H9 (cell line): ENCODE results near the gene TPGS2. TPM values are rescaled to one million over a fixed set of nuclear protein-coding genes. Genes with fewer than 3 reads are reported as not detected.

Experiments
- DNase-seq: peaks from one replicate; pipeline ENCODE4 v3.0.0-alpha.2; 2017
- H2AFZ ChIP-seq: one replicate; pipeline ENCODE4 v1.6.1; 2013; ENCODE audit warnings: mild to moderate bottlenecking, low read length, control low read depth, moderate library complexity
- H2AK5ac ChIP-seq: 2 replicates; pipeline ENCODE4 v1.6.1; 2013; ENCODE audit warnings: low read length, control low read depth, mixed read lengths; ENCODE audit not compliant: insufficient read length
- H2BK120ac ChIP-seq: one replicate; pipeline ENCODE4 v1.6.1; 2013; ENCODE audit warnings: low read depth, mild to moderate bottlenecking, low read length, control low read depth, inconsistent platforms; ENCODE audit not compliant: poor library complexity, severe bottlenecking
- H2BK12ac ChIP-seq: 2 replicates; pipeline ENCODE4 v1.6.1; 2013; ENCODE audit warnings: low read length, control low read depth, mixed read lengths, low read depth; ENCODE audit not compliant: insufficient read length
- H2BK15ac ChIP-seq: 2 replicates; pipeline ENCODE4 v1.6.1; 2013; ENCODE audit warnings: low read depth, low read length, control low read depth
- H2BK20ac ChIP-seq: one replicate; pipeline ENCODE4 v1.6.1; 2013; ENCODE audit warnings: low read depth, mild to moderate bottlenecking, low read length, control low read depth, inconsistent platforms; ENCODE audit not compliant: poor library complexity, severe bottlenecking
- H2BK5ac ChIP-seq: 2 replicates; pipeline ENCODE4 v1.6.1; 2013; ENCODE audit warnings: low read length, control low read depth, mixed read lengths; ENCODE audit not compliant: insufficient read length
- H3K14ac ChIP-seq: 2 replicates; pipeline ENCODE4 v1.6.1; 2013; ENCODE audit warnings: low read length, control low read depth; ENCODE audit not compliant: insufficient read depth
- H3K18ac ChIP-seq: 2 replicates; pipeline ENCODE4 v1.6.1; 2013; ENCODE audit warnings: low read depth, mild to moderate bottlenecking, mixed read lengths, low read length, control low read depth; ENCODE audit not compliant: insufficient read length
- H3K23ac ChIP-seq: 2 replicates; pipeline ENCODE4 v1.6.1; 2013; ENCODE audit warnings: low read length, control low read depth, mixed read lengths, low read depth; ENCODE audit not compliant: insufficient read length
- H3K23me2 ChIP-seq: 2 replicates; pipeline ENCODE4 v1.6.1; 2013; ENCODE audit warnings: low read depth, mild to moderate bottlenecking, mixed read lengths, low read length, control low read depth; ENCODE audit not compliant: insufficient read length, poor library complexity, severe bottlenecking
- H3K27ac ChIP-seq: 2 replicates; pipeline ENCODE4 v1.5.1; 2013; ENCODE audit warnings: low read length, control low read depth, mixed read lengths, low read depth; ENCODE audit not compliant: insufficient read length
- H3K27me3 ChIP-seq: 2 replicates; pipeline ENCODE4 v1.6.1; 2013; ENCODE audit warnings: low read length, control low read depth, inconsistent platforms; ENCODE audit not compliant: insufficient read depth
- H3K4ac ChIP-seq: 2 replicates; pipeline ENCODE4 v1.6.1; 2013; ENCODE audit warnings: low read depth, mild to moderate bottlenecking, control low read depth, inconsistent platforms, low read length, moderate library complexity
- H3K4me1 ChIP-seq: 2 replicates; pipeline ENCODE4 v1.6.1; 2013; ENCODE audit warnings: low read length, control low read depth, inconsistent platforms; ENCODE audit not compliant: insufficient read depth
- H3K4me2 ChIP-seq: 2 replicates; pipeline ENCODE4 v1.6.1; 2013; ENCODE audit warnings: low read length, control low read depth, mixed read lengths; ENCODE audit not compliant: insufficient read length, insufficient read depth
- H3K56ac ChIP-seq: 2 replicates; pipeline ENCODE4 v1.6.1; 2013; ENCODE audit warnings: low read depth, mild to moderate bottlenecking, mixed read lengths, low read length, control low read depth; ENCODE audit not compliant: insufficient read length
- H3K79me1 ChIP-seq: 2 replicates; pipeline ENCODE4 v1.6.1; 2013; ENCODE audit warnings: low read depth, mild to moderate bottlenecking, moderate library complexity, low read length, control low read depth, inconsistent platforms; ENCODE audit not compliant: insufficient read depth, poor library complexity, severe bottlenecking
- H3K79me2 ChIP-seq: 2 replicates; pipeline ENCODE4 v1.6.1; 2013; ENCODE audit warnings: low read length, control low read depth, inconsistent platforms; ENCODE audit not compliant: insufficient read depth
- H3K9ac ChIP-seq: 2 replicates; pipeline ENCODE4 v1.6.1; 2013; ENCODE audit warnings: low read length, control low read depth, mixed read lengths; ENCODE audit not compliant: insufficient read length; ENCODE audit errors: extremely low read depth
- H3K9me3 ChIP-seq: one replicate; pipeline ENCODE4 v1.6.1; 2013; ENCODE audit warnings: low read depth, low read length, inconsistent platforms; ENCODE audit not compliant: control insufficient read depth
- H3T11ph ChIP-seq: one replicate; pipeline ENCODE4 v1.6.1; 2013; ENCODE audit warnings: mild to moderate bottlenecking, low read length, control low read depth, inconsistent platforms
- H4K20me1 ChIP-seq: one replicate; pipeline ENCODE4 v1.6.1; 2013; ENCODE audit not compliant: control insufficient read depth, insufficient read length, insufficient read depth
- H4K5ac ChIP-seq: 2 replicates; pipeline ENCODE4 v1.6.1; 2013; ENCODE audit warnings: low read depth, mild to moderate bottlenecking, mixed read lengths, low read length, control low read depth; ENCODE audit not compliant: insufficient read length
- H4K8ac ChIP-seq: replicated peaks from 2 replicates; pipeline ENCODE4 v1.6.1; 2013; ENCODE audit warnings: low read length, control low read depth, mixed read lengths, low read depth; ENCODE audit not compliant: insufficient read length
- H4K91ac ChIP-seq: 2 replicates; pipeline ENCODE4 v1.6.1; 2013; ENCODE audit warnings: low read depth, mild to moderate bottlenecking, moderate library complexity, mixed read lengths, low read length, control low read depth; ENCODE audit not compliant: insufficient read length
- H3K27ac Mint-ChIP-seq, 3 experiments: 2 replicates in 2 of 3; 3 replicates in 1 of 3; pipeline ENCODE4 v1.8.0; 2020 to 2021; ENCODE audit warnings: mixed read lengths in 3 of 3, mild to moderate bottlenecking in 1 of 3, moderate library complexity in 1 of 3
- H3K27me3 Mint-ChIP-seq: 2 replicates; pipeline ENCODE4 v1.8.0; 2021; ENCODE audit warnings: low read depth, mild to moderate bottlenecking, moderate library complexity, mixed read lengths
- H3K36me3 Mint-ChIP-seq, 3 experiments: 2 replicates in 2 of 3; 3 replicates in 1 of 3; pipeline ENCODE4 v1.8.0; 2020 to 2021; ENCODE audit warnings: low read depth in 3 of 3, mixed read lengths in 3 of 3; ENCODE audit not compliant: insufficient read depth in 1 of 3
- H3K4me1 Mint-ChIP-seq, 2 experiments: 2 replicates each; pipeline ENCODE4 v1.8.0; 2020; ENCODE audit warnings: mixed read lengths in 2 of 2
- H3K4me3 Mint-ChIP-seq, 2 experiments: 2 replicates in 1 of 2; 3 replicates in 1 of 2; pipeline ENCODE4 v1.8.0; 2020 to 2021; ENCODE audit warnings: mild to moderate bottlenecking in 2 of 2, mixed read lengths in 2 of 2, moderate library complexity in 1 of 2
- H3K9me3 Mint-ChIP-seq, 2 experiments: 2 replicates in 1 of 2; 3 replicates in 1 of 2; pipeline ENCODE4 v1.8.0; 2020; ENCODE audit warnings: mild to moderate bottlenecking in 2 of 2, mixed read lengths in 2 of 2, moderate library complexity in 1 of 2
- WGBS: extraction: QIAGEN DNeasy Blood & Tissue Kit; methylation state at CpG from one replicate; pipeline ENCODE4 v1.1.7; 2013; ENCODE audit warnings: missing lambda C conversion rate, low lambda C conversion rate, mixed read lengths; ENCODE audit not compliant: insufficient read length; ENCODE audit errors: extremely low coverage; 5-methylcytosine and 5-hydroxymethylcytosine counted together
- total RNA-seq: library from RNA; stranded (reverse); gene quantifications from 2 replicates; pipeline ENCODE4 v1.2.1, GENCODE V29; 2021
- TF ChIP-seq, protein P1 (sequence below): fragments of 200-600 bp; sonication (generic); conservative IDR thresholded peaks from 3 replicates; pipeline ENCODE4 v1.8.0; 2021; ENCODE audit warnings: antibody characterized with exemption, mild to moderate bottlenecking

TPGS2 gene
- total RNA-seq, 1 experiment from 2014 or later, result 147 TPM

DNA sequence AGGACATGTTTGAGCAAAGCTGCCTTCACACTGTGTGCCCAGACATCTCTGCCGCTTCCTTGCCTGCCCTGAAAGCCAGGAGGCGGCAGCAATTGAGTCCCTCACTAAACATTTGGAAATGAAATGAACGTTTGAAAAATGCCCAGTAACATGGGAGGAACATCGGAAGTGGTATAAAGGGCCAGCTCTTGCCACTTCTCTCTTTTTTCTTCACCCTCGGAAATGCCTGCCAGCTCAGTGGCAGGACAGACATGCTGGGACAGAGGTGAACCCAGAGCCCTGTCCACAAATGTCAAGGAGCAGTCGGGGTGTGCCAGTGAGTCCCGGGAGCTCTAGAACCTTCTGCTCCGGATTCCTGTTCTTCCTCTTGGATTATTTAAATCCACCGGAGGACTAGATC is 46.1 kb downstream of the TPGS2 start:
- Histone ChIP-seq H3K14ac (no peak overlapping the region), H4K8ac (no peak overlapping the region), H3K4me1 (no peaks in the 10 kb centered on the region), H3K23ac (no peak overlapping the region), H3K56ac (no peak overlapping the region), H3K79me1 (no peaks in the 10 kb centered on the region), H3K23me2 (no peaks in the 10 kb centered on the region), H4K5ac (no peak overlapping the region), H3K4ac (no peak overlapping the region), H3K9ac (no peak overlapping the region), H2BK15ac (no peak overlapping the region), H2BK12ac (no peak overlapping the region), H2BK20ac (no peak overlapping the region), H3K27ac (no peak overlapping the region), H2BK120ac (no peak overlapping the region), H3K79me2 (no peaks in the 10 kb centered on the region), H3T11ph (no peak overlapping the region), H3K9me3 (no peaks in the 10 kb centered on the region), H2AFZ (no peak overlapping the region), H3K27me3 (no peaks in the 10 kb centered on the region), H3K4me2 (no peak overlapping the region), H4K91ac (no peak overlapping the region), H4K20me1 (no peaks in the 10 kb centered on the region), H2AK5ac (no peak overlapping the region), H2BK5ac (no peak overlapping the region), H3K18ac (no peak overlapping the region)
- H3K27ac Mint-ChIP-seq, result no peak overlapping the region; a peak in 1 of 7 replicates
- no peaks in the 10 kb centered on the region; a peak in 2 of 7 replicates for H3K36me3 Mint-ChIP-seq
- TF ChIP-seq, protein P1, sequence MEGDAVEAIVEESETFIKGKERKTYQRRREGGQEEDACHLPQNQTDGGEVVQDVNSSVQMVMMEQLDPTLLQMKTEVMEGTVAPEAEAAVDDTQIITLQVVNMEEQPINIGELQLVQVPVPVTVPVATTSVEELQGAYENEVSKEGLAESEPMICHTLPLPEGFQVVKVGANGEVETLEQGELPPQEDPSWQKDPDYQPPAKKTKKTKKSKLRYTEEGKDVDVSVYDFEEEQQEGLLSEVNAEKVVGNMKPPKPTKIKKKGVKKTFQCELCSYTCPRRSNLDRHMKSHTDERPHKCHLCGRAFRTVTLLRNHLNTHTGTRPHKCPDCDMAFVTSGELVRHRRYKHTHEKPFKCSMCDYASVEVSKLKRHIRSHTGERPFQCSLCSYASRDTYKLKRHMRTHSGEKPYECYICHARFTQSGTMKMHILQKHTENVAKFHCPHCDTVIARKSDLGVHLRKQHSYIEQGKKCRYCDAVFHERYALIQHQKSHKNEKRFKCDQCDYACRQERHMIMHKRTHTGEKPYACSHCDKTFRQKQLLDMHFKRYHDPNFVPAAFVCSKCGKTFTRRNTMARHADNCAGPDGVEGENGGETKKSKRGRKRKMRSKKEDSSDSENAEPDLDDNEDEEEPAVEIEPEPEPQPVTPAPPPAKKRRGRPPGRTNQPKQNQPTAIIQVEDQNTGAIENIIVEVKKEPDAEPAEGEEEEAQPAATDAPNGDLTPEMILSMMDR, result no peak
- no CpG with 5 or more reads among the region's 9 CpGs for WGBS
- H3K4me3 Mint-ChIP-seq, result no peak overlapping the region
- peaks cover 3 to 5% of the 10 kb centered on the region in 2 experiments; a peak in 3 of 4 replicates for H3K4me1 Mint-ChIP-seq
- no peak for DNase-seq
- H3K27me3 Mint-ChIP-seq, result 0 out of 2 replicates have a peak, but pooled peaks cover 1% of the 10 kb centered on the region
- no peaks in the 10 kb centered on the region for H3K9me3 Mint-ChIP-seq
